Thyroid gland (tissue), 4 donors: ENCODE data around the gene KDM1A. TPM values are rescaled to one million over a fixed set of nuclear protein-coding genes. Genes with fewer than 3 reads are reported as not detected.

Experiments
- DNase-seq, 2 donors: peaks; one replicate each; pipeline ENCODE4 v3.0.0-alpha.2; 2019
- H3K27ac ChIP-seq, 3 donors: fragments of 200-600 bp; sonication (generic); 1 replicate in 2 of 3; 2 replicates in 1 of 3; pipeline ENCODE4 v1.5.1; 2016 to 2019; ENCODE audit warnings: mild to moderate bottlenecking in 1 of 3, moderate library complexity in 1 of 3
- H3K27me3 ChIP-seq: fragments of 200-600 bp; sonication (generic); one replicate; pipeline ENCODE4 v1.5.1; 2019
- H3K36me3 ChIP-seq, 2 donors: fragments of 200-600 bp; sonication (generic); one replicate each; pipeline ENCODE4 v1.5.1; 2016 to 2019
- H3K4me1 ChIP-seq, 2 donors: fragments of 200-600 bp; sonication (generic); one replicate each; pipeline ENCODE4 v1.5.1; 2017 to 2019
- H3K4me3 ChIP-seq, 3 donors: fragments of 200-600 bp; sonication (generic); replicated peaks in 1 of 3; 1 replicate in 2 of 3; 2 replicates in 1 of 3; pipeline ENCODE4 v1.5.1; 2016; ENCODE audit warnings: mild to moderate bottlenecking in 1 of 3
- H3K9me3 ChIP-seq: fragments of 200-600 bp; sonication (generic); one replicate; pipeline ENCODE4 v1.5.1; 2017
- POLR2A ChIP-seq, 2 donors: fragments of 450-650 bp; IDR thresholded peaks; one replicate each; pipeline ENCODE4 v1.6.1; 2017; ENCODE audit warnings: antibody characterized with exemption in 2 of 2, mild to moderate bottlenecking in 2 of 2, moderate library complexity in 1 of 2
- WGBS, 2 donors: methylation state at CpG; one replicate each; pipeline ENCODE4 v1.1.5; 2017; 5-methylcytosine and 5-hydroxymethylcytosine counted together
- intact Hi-C: fragments of 100-400 bp; cut with DNase I; formaldehyde crosslinking; loops from one replicate; pipeline ENCODE4 v1.15.1; 2023
- total RNA-seq, 4 donors: library from RNA; depleted of rRNA; stranded (reverse); fragments of >200 nt; gene quantifications; one replicate each; pipeline ENCODE4 v1.2.3, GENCODE V29; 2016
- TF ChIP-seq, protein P1 (sequence below), 6 experiments: fragments of 200-600 bp in 3 of 6; fragments of 450-650 bp in 3 of 6; sonication (generic) in 3 of 6; IDR thresholded peaks; one replicate each; pipeline ENCODE4 v1.5.1; 2016 to 2019; ENCODE audit warnings: antibody characterized with exemption in 6 of 6, mild to moderate bottlenecking in 2 of 6, inconsistent platforms in 1 of 6, moderate library complexity in 1 of 6

Gene KDM1A
- total RNA-seq, 4 donors from 2014 or later: 56.2 to 70.0 (median 65.2) TPM

DNA sequence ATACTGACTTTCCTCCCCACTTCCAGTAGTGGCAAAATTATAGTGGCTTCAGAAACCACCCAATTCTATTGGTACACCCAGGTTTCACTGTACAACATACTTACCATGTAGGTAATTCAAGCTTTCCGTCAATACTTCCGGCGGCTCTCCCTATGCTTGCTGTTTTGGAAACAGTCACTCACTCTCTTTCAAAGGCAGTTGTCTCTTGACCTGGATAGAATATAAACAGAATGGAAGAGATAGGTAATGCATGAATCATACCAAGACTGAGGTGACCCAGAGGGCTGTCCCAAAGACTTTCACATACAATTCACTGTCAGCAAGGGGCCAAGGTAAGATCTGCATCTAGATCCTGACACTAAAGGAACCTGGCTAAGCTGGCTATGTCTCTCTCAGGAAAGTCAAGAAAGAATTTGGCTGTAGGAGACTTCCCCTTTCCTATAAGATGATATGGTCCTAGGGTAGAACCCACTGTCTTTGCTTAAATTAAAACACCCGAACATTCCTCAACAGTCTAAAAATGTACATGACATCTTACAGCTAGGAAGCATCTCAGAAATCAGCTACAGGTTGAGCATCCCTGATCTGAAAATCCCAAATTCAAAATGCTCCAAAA is 89.8 kb downstream of the KDM1A start:
- no peaks in the 10 kb centered on the region for H3K27me3 ChIP-seq
- H3K9me3 ChIP-seq: no peaks in the 10 kb centered on the region
- DNase-seq: no peak
- H3K4me1 ChIP-seq: peaks cover 0 to 22% of the 10 kb centered on the region in 2 donors
- no peak overlapping the region for H3K27ac ChIP-seq
- TF ChIP-seq POLR2A (IDR thresholded peaks at IDR 0.05): no peak
- TF ChIP-seq, protein P1, sequence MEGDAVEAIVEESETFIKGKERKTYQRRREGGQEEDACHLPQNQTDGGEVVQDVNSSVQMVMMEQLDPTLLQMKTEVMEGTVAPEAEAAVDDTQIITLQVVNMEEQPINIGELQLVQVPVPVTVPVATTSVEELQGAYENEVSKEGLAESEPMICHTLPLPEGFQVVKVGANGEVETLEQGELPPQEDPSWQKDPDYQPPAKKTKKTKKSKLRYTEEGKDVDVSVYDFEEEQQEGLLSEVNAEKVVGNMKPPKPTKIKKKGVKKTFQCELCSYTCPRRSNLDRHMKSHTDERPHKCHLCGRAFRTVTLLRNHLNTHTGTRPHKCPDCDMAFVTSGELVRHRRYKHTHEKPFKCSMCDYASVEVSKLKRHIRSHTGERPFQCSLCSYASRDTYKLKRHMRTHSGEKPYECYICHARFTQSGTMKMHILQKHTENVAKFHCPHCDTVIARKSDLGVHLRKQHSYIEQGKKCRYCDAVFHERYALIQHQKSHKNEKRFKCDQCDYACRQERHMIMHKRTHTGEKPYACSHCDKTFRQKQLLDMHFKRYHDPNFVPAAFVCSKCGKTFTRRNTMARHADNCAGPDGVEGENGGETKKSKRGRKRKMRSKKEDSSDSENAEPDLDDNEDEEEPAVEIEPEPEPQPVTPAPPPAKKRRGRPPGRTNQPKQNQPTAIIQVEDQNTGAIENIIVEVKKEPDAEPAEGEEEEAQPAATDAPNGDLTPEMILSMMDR (IDR thresholded peaks at IDR 0.05): no peak
- peaks cover 0 to 3% of the 10 kb centered on the region in 2 donors for H3K36me3 ChIP-seq
- WGBS, 2 donors: 77 to 94% methylated on average over 4 of the region's 4 CpGs
- intact Hi-C loops: no loop called here
- no peak overlapping the region for H3K4me3 ChIP-seq

DNA sequence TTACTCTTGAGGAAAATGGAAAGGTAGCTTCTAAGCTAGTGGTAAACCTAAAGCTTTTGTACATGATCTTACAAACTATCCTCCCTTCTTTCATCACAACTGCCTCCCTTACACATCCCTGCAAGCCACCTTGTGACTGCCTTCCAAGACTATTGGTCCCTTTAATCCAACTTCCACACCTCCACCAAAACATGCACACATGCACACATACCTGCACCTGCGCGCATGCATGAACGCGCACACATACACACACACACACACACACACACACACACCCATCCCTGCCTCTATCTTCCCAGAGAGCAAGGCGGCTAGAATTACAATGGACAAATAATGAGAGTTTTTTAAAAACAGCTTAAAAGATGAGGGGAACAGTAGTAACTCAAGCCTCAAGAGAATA is 91.1 kb downstream of the KDM1A start:
- intact Hi-C loops: no loop called here
- DNase-seq: no peak
- 96 to 97% methylated on average over 5 of the region's 5 CpGs for WGBS, 2 donors
- no peaks in the 10 kb centered on the region for H3K27me3 ChIP-seq
- TF ChIP-seq POLR2A (IDR thresholded peaks at IDR 0.05): no peak
- TF ChIP-seq, protein P1 (IDR thresholded peaks at IDR 0.05): no peak
- H3K9me3 ChIP-seq: no peaks in the 10 kb centered on the region
- H3K4me3 ChIP-seq: no peak overlapping the region
- H3K27ac ChIP-seq: no peak overlapping the region
- H3K36me3 ChIP-seq: peaks cover 0 to 3% of the 10 kb centered on the region in 2 donors
- H3K4me1 ChIP-seq: peaks cover 7 to 28% of the 10 kb centered on the region in 2 donors

DNA sequence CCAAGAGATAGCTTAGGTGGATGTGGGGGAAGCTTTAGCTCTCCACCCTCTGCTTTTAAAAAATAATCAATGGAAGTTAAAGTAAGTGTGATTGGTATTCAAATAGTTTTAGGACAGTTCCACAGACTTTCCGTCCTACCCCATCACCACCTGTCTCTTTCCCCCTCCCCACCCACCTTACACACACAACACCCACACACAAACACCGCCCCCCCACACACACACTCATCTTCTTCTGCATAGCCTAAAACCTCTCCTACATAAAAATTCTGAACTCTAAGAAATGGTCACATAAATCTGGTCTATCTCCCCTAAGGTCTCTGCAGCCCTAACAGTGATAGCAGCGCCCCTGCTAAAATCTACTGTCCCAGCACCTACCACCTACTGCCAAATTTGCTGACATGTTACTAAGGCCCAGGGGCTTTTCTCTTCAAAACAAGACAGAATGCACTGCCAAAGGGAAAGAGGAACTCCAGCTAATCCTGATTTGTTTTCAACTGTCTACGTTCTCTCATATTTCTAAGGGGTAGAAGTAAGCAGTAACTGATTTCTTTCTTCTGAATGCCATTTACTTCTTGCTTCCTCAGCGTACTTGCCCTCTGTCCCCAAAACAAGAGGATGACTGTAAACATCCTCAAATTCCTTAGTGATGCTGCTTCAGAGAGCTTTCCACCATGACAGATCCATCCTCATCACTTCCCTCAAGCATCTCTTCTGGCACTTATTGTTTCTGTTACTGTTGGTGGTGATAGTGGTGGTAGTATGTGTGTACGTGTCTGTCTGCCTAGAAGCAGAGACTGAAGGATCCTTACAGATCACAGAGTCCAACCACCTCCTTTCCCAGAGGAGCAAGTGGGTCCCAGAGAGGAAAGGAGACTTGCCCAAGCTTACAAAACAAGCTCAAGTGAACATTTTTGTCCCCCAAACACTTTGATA is 92.6 kb downstream of the KDM1A start:
- no peak for DNase-seq
- no peaks in the 10 kb centered on the region for H3K9me3 ChIP-seq
- no peaks in the 10 kb centered on the region for H3K27me3 ChIP-seq
- intact Hi-C loops: no loop called here
- WGBS, 2 donors: 80 to 86% methylated on average over 6 of the region's 6 CpGs
- no peak for TF ChIP-seq POLR2A (IDR thresholded peaks at IDR 0.05)
- TF ChIP-seq, protein P1 (IDR thresholded peaks at IDR 0.05): no peak
- H3K4me1 ChIP-seq: peaks cover 7 to 32% of the 10 kb centered on the region in 2 donors
- H3K36me3 ChIP-seq: peaks cover 0 to 3% of the 10 kb centered on the region in 2 donors
- H3K27ac ChIP-seq: no peak overlapping the region
- H3K4me3 ChIP-seq: no peak overlapping the region

DNA sequence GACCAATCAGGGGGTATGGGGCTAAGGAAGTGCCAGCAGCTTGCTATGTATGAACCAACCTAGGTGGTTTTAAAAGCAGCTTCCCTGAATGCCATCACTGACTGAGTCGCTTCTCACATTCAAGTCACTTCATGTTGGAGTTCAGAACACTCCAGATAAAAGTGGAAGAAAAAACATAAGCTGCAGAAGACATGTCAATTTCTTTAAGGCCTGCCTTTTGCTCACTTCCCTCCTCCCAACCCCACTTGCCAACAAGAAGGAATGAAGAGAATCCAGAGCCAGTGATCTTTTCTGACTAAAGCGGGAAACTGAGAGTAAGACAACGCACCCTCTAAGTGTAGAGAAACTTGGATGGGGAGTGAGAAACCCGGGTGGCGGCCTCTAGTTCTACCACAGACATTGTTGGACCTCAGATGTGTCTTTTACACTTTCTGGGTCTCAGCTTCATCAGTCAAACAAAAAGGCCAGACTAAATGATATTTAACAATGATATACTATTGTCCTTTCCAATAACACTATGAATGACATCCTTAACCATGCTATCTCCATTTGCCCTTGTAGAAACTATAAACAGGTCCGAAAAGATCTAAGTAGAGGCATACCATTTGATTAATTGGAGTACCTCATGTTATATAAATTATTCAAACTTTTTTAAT is 95.3 kb downstream of the KDM1A start:
- Histone ChIP-seq H3K27ac (peak overlapping the region in 2 of 3 donors; percentile 11 to 22), H3K4me1 (peaks cover 11 to 32% of the 10 kb centered on the region in 2 donors), H3K36me3 (no peaks in the 10 kb centered on the region), H3K9me3 (no peaks in the 10 kb centered on the region), H3K27me3 (no peaks in the 10 kb centered on the region), H3K4me3 (no peak overlapping the region)
- 62 to 70% methylated on average over 6 of the region's 6 CpGs for WGBS, 2 donors
- no peak for DNase-seq
- intact Hi-C loops: no loop called here
- no peak for TF ChIP-seq POLR2A (IDR thresholded peaks at IDR 0.05)
- TF ChIP-seq, protein P1 (IDR thresholded peaks at IDR 0.05): no peak
